ENCODE data around the gene FLYWCH1. TPM values are rescaled to one million over a fixed set of nuclear protein-coding genes. Genes with fewer than 3 reads are reported as not detected.

Gene FLYWCH1
- total and polyA plus RNA-seq, 2 donors (not counting 3 experiments of a cell fraction or from before 2014, with no cell fraction given) = 32.0 to 51.2 TPM

GRCh38 chr16:2976673-2977072 lies 64.9 kb downstream of the FLYWCH1 start:
- intact Hi-C loops (cut with micrococcal nuclease) = no loop called here
- dilution Hi-C loops (cut with MboI; ENCODE audit: extremely low pct_ligation_motif_present, low sequenced_read_pairs) = no loop called here
- Histone ChIP-seq H3K79me2 (ENCODE audit: control insufficient read depth, insufficient read depth, low read length) (peaks cover 5% of the 10 kb centered on the region), H3K9me1 (replicated peaks; ENCODE audit: control insufficient read depth, extremely low read depth, insufficient read depth, low read length) (no peaks in the 10 kb centered on the region), H3K36me3 (ENCODE audit: control insufficient read depth in 2 of 2, extremely low read depth in 1 of 2, insufficient read depth in 2 of 2, low read length in 2 of 2) (peaks cover 0 to 2% of the 10 kb centered on the region in 2 experiments), H3K4me1 (ENCODE audit: control insufficient read depth, extremely low read depth, insufficient read depth, low read length) (peaks cover 10% of the 10 kb centered on the region), H3K9ac (replicated peaks; ENCODE audit: extremely low read depth, insufficient read depth, low read length) (no peak overlapping the region), H2AFZ (ENCODE audit: low read depth, low read length) (no peak overlapping the region), H3K4me3 (replicated peaks in 1 of 3; ENCODE audit: insufficient read depth in 1 of 3, low read depth in 1 of 3, low read length in 3 of 3) (no peak overlapping the region), H4K20me1 (replicated peaks; ENCODE audit: control insufficient read depth, extremely low read depth, insufficient read depth, low read length) (no peaks in the 10 kb centered on the region), H3K4me2 (ENCODE audit: insufficient read depth, low read length) (no peak overlapping the region), H3K27me3 (ENCODE audit: control insufficient read depth in 2 of 2, insufficient read depth in 2 of 2, low read length in 2 of 2) (no peaks in the 10 kb centered on the region), H3K27ac (ENCODE audit: insufficient read depth, low read depth, low read length) (no peak overlapping the region), H3K9me3 (replicated peaks; ENCODE audit: control insufficient read depth, insufficient read depth, low read length) (no peaks in the 10 kb centered on the region)
- CTCF ChIA-PET = no interaction called here
- POLR2A ChIA-PET = no interaction called here
- DNase-seq (ENCODE audit: low read depth, low spot score) (no peak), FAIRE-seq (no peak)
- BruUV-seq (replicated peaks) = no TSS peak
- no peak for TF ChIP-seq MYC (IDR thresholded peaks at IDR 0.05; ENCODE audit: low read depth, low read length)
- TF ChIP-seq FOS (IDR thresholded peaks at IDR 0.05; ENCODE audit: borderline replicate concordance, insufficient read depth, low read length) = no peak

- no peak for TF ChIP-seq GATA2 (IDR thresholded peaks at IDR 0.05; ENCODE audit: insufficient read depth, insufficient read length, low read depth, low read length)
- TF ChIP-seq JUN (IDR thresholded peaks at IDR 0.05; ENCODE audit: borderline replicate concordance, insufficient read depth, insufficient read length, low read depth) = no peak
- no peak for TF ChIP-seq POLR2A (IDR thresholded peaks at IDR 0.05; ENCODE audit: low read depth, low read length)
- TF ChIP-seq MYC (IDR thresholded peaks at IDR 0.05; ENCODE audit: low read depth, low read length) = no peak
- no peak for TF ChIP-seq EZH2 (IDR thresholded peaks at IDR 0.05; ENCODE audit: borderline replicate concordance, low read depth, low read length, severe bottlenecking)
- no peak for TF ChIP-seq POLR2AphosphoS5 (IDR thresholded peaks at IDR 0.05; ENCODE audit: insufficient read depth, low read depth, low read length)
- TF ChIP-seq CTCF (IDR thresholded peaks at IDR 0.05; ENCODE audit: extremely low read depth in 1 of 2, insufficient read depth in 1 of 2, low read depth in 1 of 2, low read length in 2 of 2) = no peak
- no peak for TF ChIP-seq FOS (IDR thresholded peaks at IDR 0.05; ENCODE audit: borderline replicate concordance, insufficient read depth, low read length)
- TF ChIP-seq MAX (IDR thresholded peaks at IDR 0.05; ENCODE audit: insufficient read depth, insufficient read length) = no peak
- intact Hi-C loops (cut with micrococcal nuclease) = no loop called here
- dilution Hi-C loops (cut with MboI; ENCODE audit: extremely low pct_ligation_motif_present, low sequenced_read_pairs) = no loop called here
- H3K4me2 ChIP-seq (ENCODE audit: insufficient read depth, low read length) = no peak overlapping the region
- peaks cover 0 to 2% of the 10 kb centered on the region in 2 experiments for H3K36me3 ChIP-seq (ENCODE audit: control insufficient read depth in 2 of 2, extremely low read depth in 1 of 2, insufficient read depth in 2 of 2, low read length in 2 of 2)
- BruUV-seq (replicated peaks) = no TSS peak
- CTCF ChIA-PET = interaction anchor here (1.0 kb wide), 1 partner anchor 50 kb away, joined by 3 read pairs; no protein-coding TSS in a partner anchor
- no peak overlapping the region for H2AFZ ChIP-seq (ENCODE audit: low read depth, low read length)
- H3K27me3 ChIP-seq (ENCODE audit: control insufficient read depth in 2 of 2, insufficient read depth in 2 of 2, low read length in 2 of 2) = no peaks in the 10 kb centered on the region
- H3K4me3 ChIP-seq (replicated peaks in 1 of 3; ENCODE audit: insufficient read depth in 1 of 3, low read depth in 1 of 3, low read length in 3 of 3) = no peak overlapping the region
- POLR2A ChIA-PET = no interaction called here
- H4K20me1 ChIP-seq (replicated peaks; ENCODE audit: control insufficient read depth, extremely low read depth, insufficient read depth, low read length) = no peaks in the 10 kb centered on the region
- H3K9me3 ChIP-seq (replicated peaks; ENCODE audit: control insufficient read depth, insufficient read depth, low read length) = no peaks in the 10 kb centered on the region
- peaks cover 10% of the 10 kb centered on the region for H3K4me1 ChIP-seq (ENCODE audit: control insufficient read depth, extremely low read depth, insufficient read depth, low read length)
- no peak for DNase-seq (ENCODE audit: low read depth, low spot score)
- H3K9ac ChIP-seq (replicated peaks; ENCODE audit: extremely low read depth, insufficient read depth, low read length) = no peak overlapping the region
- FAIRE-seq = no peak
- peaks cover 5% of the 10 kb centered on the region for H3K79me2 ChIP-seq (ENCODE audit: control insufficient read depth, insufficient read depth, low read length)
- no peak overlapping the region for H3K27ac ChIP-seq (ENCODE audit: insufficient read depth, low read depth, low read length)
- no peaks in the 10 kb centered on the region for H3K9me1 ChIP-seq (replicated peaks; ENCODE audit: control insufficient read depth, extremely low read depth, insufficient read depth, low read length)
These were observed 65.7 kb downstream of the FLYWCH1 start for GRCh38 chr16:2977440-2977839.

Data from endothelial cell of umbilical vein (primary cell).